ENCODE measurements around the gene SMTNL2. TPM values are rescaled to one million over a fixed set of nuclear protein-coding genes. Genes with fewer than 3 reads are reported as not detected.
A peak's percentile ranks its signal among the peaks of the same experiment; 100 is the strongest.

Gene SMTNL2
- polyA plus RNA-seq, 2 donors, result 0.53 to 1.4 TPM

GRCh38 chr17:4583206-4583605, 1.1 kb upstream of the SMTNL2 start:
- H3K4me3 ChIP-seq (ENCODE audit: low read depth in 1 of 2, low read length in 2 of 2), result no peak overlapping the region
- WGBS, 2 donors, result 75 to 77% methylated on average over 3 of the region's 3 CpGs

GRCh38 chr17:4583782-4584100, 588 bp upstream of the SMTNL2 start:
- peaks cover 5% of the 10 kb centered on the region in 2 donors for H3K4me1 ChIP-seq (ENCODE audit: control insufficient read depth in 2 of 2, insufficient read depth in 2 of 2, low read length in 1 of 2)
- peak overlapping the region; percentile 31 to 47 for H3K27ac ChIP-seq (ENCODE audit: low read depth in 2 of 2, low read length in 1 of 2)
- no peaks in the 10 kb centered on the region for H3K36me3 ChIP-seq (ENCODE audit: control insufficient read depth in 2 of 2, insufficient read depth in 2 of 2, low read length in 1 of 2)
- H3K9me3 ChIP-seq (ENCODE audit: control insufficient read depth in 2 of 2, insufficient read depth in 1 of 2, low read depth in 1 of 2, low read length in 1 of 2), result no peaks in the 10 kb centered on the region
- peak overlapping the region; percentile 40 to 48 for H3K4me3 ChIP-seq (ENCODE audit: low read depth in 1 of 2, low read length in 2 of 2)
- peaks cover 0 to 3% of the 10 kb centered on the region in 2 donors for H3K27me3 ChIP-seq (ENCODE audit: control insufficient read depth in 1 of 2, insufficient read depth in 2 of 2, low read length in 2 of 2)
- 23 to 24% methylated on average over 12 of the region's 12 CpGs for WGBS, 2 donors

More at GRCh38 chr17:4583206-4583605, 1.1 kb upstream of the SMTNL2 start:
- no peaks in the 10 kb centered on the region for H3K36me3 ChIP-seq (ENCODE audit: control insufficient read depth in 2 of 2, insufficient read depth in 2 of 2, low read length in 1 of 2)
- H3K27me3 ChIP-seq (ENCODE audit: control insufficient read depth in 1 of 2, insufficient read depth in 2 of 2, low read length in 2 of 2), result peaks cover 0 to 3% of the 10 kb centered on the region in 2 donors
- no peaks in the 10 kb centered on the region for H3K9me3 ChIP-seq (ENCODE audit: control insufficient read depth in 2 of 2, insufficient read depth in 1 of 2, low read depth in 1 of 2, low read length in 1 of 2)
- H3K4me1 ChIP-seq (ENCODE audit: control insufficient read depth in 2 of 2, insufficient read depth in 2 of 2, low read length in 1 of 2), result peaks cover 5% of the 10 kb centered on the region in 2 donors
- no peak overlapping the region for H3K27ac ChIP-seq (ENCODE audit: low read depth in 2 of 2, low read length in 1 of 2)

DNA sequence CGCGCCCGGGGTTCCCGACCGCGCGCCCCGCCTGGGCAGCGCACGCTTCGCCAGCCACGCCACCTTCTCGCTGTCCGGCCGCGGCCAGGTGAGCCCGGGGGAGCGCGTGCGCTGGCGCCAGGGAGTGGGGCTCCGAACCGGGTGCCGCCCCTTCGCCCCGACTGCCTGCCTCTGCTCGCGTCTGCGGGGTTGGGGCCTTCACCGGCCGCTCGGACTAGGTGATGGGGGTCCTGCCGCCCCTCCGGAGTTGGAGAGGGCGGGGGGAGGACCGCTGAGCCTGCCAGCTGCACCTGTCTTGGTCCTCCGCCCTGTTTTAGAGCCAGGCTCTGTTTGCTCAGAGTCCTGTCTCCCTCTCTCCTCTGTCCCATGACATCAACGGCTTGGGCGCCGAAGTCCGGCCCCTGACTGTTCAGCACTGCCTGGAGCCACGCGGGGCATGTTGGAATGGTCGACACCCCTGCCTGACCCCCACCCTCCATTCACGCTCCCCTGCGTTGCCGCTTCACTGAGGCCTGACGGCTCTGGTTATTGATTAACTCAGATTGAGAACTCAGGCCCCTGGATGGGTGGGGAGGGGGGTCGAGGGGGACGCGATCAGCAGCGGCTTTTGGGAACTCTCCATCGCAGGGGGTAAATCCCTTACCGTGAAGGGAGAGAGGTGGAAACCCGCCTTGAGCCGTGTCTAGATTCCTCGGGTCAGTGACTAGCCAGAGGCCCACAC, 748 bp downstream of the SMTNL2 start:
- no peaks in the 10 kb centered on the region for H3K36me3 ChIP-seq (ENCODE audit: control insufficient read depth in 2 of 2, insufficient read depth in 2 of 2, low read length in 1 of 2)
- WGBS, 2 donors, result 20 to 21% methylated on average over 39 to 57 of the region's 57 CpGs

DNA sequence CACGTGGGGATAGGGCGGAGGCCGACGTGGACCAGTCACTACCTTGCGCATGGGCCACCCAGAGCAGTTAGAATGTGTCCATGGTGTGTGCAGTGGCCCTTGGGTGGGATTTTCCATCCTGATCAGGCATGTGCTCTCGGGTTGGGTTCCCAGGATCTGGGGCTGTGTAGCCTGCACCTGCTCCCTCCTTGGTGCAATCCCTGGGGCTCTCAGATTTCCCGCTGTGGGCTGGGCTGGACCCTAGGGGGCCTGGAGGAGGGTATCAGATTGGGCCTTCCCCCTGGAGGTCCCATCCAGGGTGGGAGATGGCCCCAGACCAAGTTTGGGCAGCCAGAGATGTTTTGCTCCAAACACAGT, 1.3 kb downstream of the SMTNL2 start:
- WGBS, 2 donors, result 70 to 73% methylated on average over 7 of the region's 7 CpGs
- Histone ChIP-seq H3K9me3 (ENCODE audit: control insufficient read depth in 2 of 2, insufficient read depth in 1 of 2, low read depth in 1 of 2, low read length in 1 of 2) (no peaks in the 10 kb centered on the region), H3K36me3 (ENCODE audit: control insufficient read depth in 2 of 2, insufficient read depth in 2 of 2, low read length in 1 of 2) (no peaks in the 10 kb centered on the region), H3K4me1 (ENCODE audit: control insufficient read depth in 2 of 2, insufficient read depth in 2 of 2, low read length in 1 of 2) (peaks cover 5% of the 10 kb centered on the region in 2 donors), H3K27ac (ENCODE audit: low read depth in 2 of 2, low read length in 1 of 2) (peak overlapping the region; percentile 32 to 47), H3K4me3 (ENCODE audit: low read depth in 1 of 2, low read length in 2 of 2) (peak overlapping the region in 1 of 2 donors; percentile 8), H3K27me3 (ENCODE audit: control insufficient read depth in 1 of 2, insufficient read depth in 2 of 2, low read length in 2 of 2) (peaks cover 0 to 3% of the 10 kb centered on the region in 2 donors)

More for the DNA sequence above, 748 bp downstream of the SMTNL2 start:
- H3K27me3 ChIP-seq (ENCODE audit: control insufficient read depth in 1 of 2, insufficient read depth in 2 of 2, low read length in 2 of 2), result peaks cover 0 to 3% of the 10 kb centered on the region in 2 donors
- H3K4me1 ChIP-seq (ENCODE audit: control insufficient read depth in 2 of 2, insufficient read depth in 2 of 2, low read length in 1 of 2), result peaks cover 5% of the 10 kb centered on the region in 2 donors
- H3K27ac ChIP-seq (ENCODE audit: low read depth in 2 of 2, low read length in 1 of 2), result peak overlapping the region in 1 of 2 donors; percentile 47
- H3K9me3 ChIP-seq (ENCODE audit: control insufficient read depth in 2 of 2, insufficient read depth in 1 of 2, low read depth in 1 of 2, low read length in 1 of 2), result no peaks in the 10 kb centered on the region
- peak overlapping the region; percentile 40 to 42 for H3K4me3 ChIP-seq (ENCODE audit: low read depth in 1 of 2, low read length in 2 of 2)

GRCh38 chr17:4586043-4586442, 1.7 kb downstream of the SMTNL2 start:
- peaks cover 5% of the 10 kb centered on the region in 2 donors for H3K4me1 ChIP-seq (ENCODE audit: control insufficient read depth in 2 of 2, insufficient read depth in 2 of 2, low read length in 1 of 2)
- peaks cover 0 to 3% of the 10 kb centered on the region in 2 donors for H3K27me3 ChIP-seq (ENCODE audit: control insufficient read depth in 1 of 2, insufficient read depth in 2 of 2, low read length in 2 of 2)
- H3K9me3 ChIP-seq (ENCODE audit: control insufficient read depth in 2 of 2, insufficient read depth in 1 of 2, low read depth in 1 of 2, low read length in 1 of 2), result no peaks in the 10 kb centered on the region
- no peaks in the 10 kb centered on the region for H3K36me3 ChIP-seq (ENCODE audit: control insufficient read depth in 2 of 2, insufficient read depth in 2 of 2, low read length in 1 of 2)
- H3K27ac ChIP-seq (ENCODE audit: low read depth in 2 of 2, low read length in 1 of 2), result peak overlapping the region in 1 of 2 donors; percentile 32
- no peak overlapping the region for H3K4me3 ChIP-seq (ENCODE audit: low read depth in 1 of 2, low read length in 2 of 2)
- 81 to 84% methylated on average over 9 of the region's 9 CpGs for WGBS, 2 donors

DNA sequence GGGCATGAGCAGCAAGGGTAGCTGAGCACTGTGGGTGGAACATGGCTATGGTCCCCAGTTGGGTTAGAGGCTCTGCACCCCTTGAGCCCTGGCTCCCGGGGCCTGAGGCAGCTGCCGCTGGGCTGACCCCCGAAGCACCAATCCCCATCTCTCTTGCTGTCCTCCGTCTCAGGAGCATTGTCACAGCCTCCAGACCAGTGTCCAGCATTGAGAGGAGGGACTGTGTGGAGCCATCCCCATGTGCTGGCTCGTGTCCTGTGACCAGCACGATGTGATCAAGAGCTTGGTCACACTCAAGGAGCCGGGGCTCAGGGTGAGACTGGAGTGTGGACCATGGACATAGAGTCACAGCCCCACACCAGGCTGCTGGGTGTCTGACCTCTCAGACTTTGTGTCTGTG, 2.9 kb downstream of the SMTNL2 start:
- WGBS, 2 donors, result 89 to 91% methylated on average over 4 to 7 of the region's 7 CpGs
- Histone ChIP-seq H3K27ac (ENCODE audit: low read depth in 2 of 2, low read length in 1 of 2) (peak overlapping the region in 1 of 2 donors; percentile 11), H3K4me1 (ENCODE audit: control insufficient read depth in 2 of 2, insufficient read depth in 2 of 2, low read length in 1 of 2) (peaks cover 5% of the 10 kb centered on the region in 2 donors), H3K9me3 (ENCODE audit: control insufficient read depth in 2 of 2, insufficient read depth in 1 of 2, low read depth in 1 of 2, low read length in 1 of 2) (no peaks in the 10 kb centered on the region), H3K36me3 (ENCODE audit: control insufficient read depth in 2 of 2, insufficient read depth in 2 of 2, low read length in 1 of 2) (no peaks in the 10 kb centered on the region), H3K4me3 (ENCODE audit: low read depth in 1 of 2, low read length in 2 of 2) (no peak overlapping the region), H3K27me3 (ENCODE audit: control insufficient read depth in 1 of 2, insufficient read depth in 2 of 2, low read length in 2 of 2) (peaks cover 0 to 3% of the 10 kb centered on the region in 2 donors)

- H3K27ac ChIP-seq (ENCODE audit: low read depth in 2 of 2, low read length in 1 of 2), result no peak overlapping the region
- 75 to 78% methylated on average over 9 of the region's 9 CpGs for WGBS, 2 donors
These were observed 3.5 kb downstream of the SMTNL2 start for GRCh38 chr17:4587803-4588202.

GRCh38 chr17:4588391-4588790, 4.1 kb downstream of the SMTNL2 start:
- no peaks in the 10 kb centered on the region for H3K9me3 ChIP-seq (ENCODE audit: control insufficient read depth in 2 of 2, insufficient read depth in 1 of 2, low read depth in 1 of 2, low read length in 1 of 2)

More at GRCh38 chr17:4587803-4588202, 3.5 kb downstream of the SMTNL2 start:
- Histone ChIP-seq H3K9me3 (ENCODE audit: control insufficient read depth in 2 of 2, insufficient read depth in 1 of 2, low read depth in 1 of 2, low read length in 1 of 2) (no peaks in the 10 kb centered on the region), H3K27me3 (ENCODE audit: control insufficient read depth in 1 of 2, insufficient read depth in 2 of 2, low read length in 2 of 2) (peaks cover 0 to 3% of the 10 kb centered on the region in 2 donors), H3K36me3 (ENCODE audit: control insufficient read depth in 2 of 2, insufficient read depth in 2 of 2, low read length in 1 of 2) (no peaks in the 10 kb centered on the region), H3K4me1 (ENCODE audit: control insufficient read depth in 2 of 2, insufficient read depth in 2 of 2, low read length in 1 of 2) (peaks cover 5% of the 10 kb centered on the region in 2 donors), H3K4me3 (ENCODE audit: low read depth in 1 of 2, low read length in 2 of 2) (no peak overlapping the region)

DNA sequence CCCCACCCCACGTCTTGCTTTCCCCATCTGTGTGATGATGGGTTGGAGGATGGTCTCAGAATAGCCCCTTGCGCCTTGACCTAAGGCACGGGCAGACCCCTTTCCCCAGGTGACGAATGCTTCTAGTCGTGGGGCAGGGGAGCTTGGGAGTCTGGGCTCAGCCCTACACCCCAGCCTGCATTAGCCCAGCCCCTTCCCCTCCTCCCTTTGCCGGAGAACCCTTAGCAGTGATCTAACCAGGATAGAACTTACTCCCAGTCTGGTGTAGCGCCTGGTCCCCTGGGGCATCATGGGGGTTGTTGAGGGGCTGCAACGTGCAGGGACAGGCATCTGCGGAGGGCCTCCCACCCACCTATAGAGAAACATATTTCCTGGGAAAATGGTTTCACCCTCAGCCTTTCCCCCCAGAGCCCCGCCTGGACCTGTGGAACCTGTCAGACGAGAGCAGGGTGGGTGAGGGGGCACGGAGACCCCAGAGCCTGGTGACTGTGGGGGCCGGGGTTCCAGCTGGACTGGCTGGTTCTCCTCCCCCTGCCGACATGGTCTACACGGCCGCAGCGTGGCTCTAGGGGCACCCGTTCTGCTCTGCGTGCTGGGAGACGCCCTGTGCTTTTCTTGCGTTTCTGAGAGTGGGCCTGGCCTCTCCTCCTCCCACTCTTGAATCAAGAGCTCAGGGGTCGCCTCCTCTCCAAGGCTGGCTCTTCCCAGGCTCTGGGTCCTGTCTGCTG, 4.7 kb downstream of the SMTNL2 start:
- H3K4me3 ChIP-seq (ENCODE audit: low read depth in 1 of 2, low read length in 2 of 2), result no peak overlapping the region
- no peak overlapping the region for H3K27ac ChIP-seq (ENCODE audit: low read depth in 2 of 2, low read length in 1 of 2)
- H3K36me3 ChIP-seq (ENCODE audit: control insufficient read depth in 2 of 2, insufficient read depth in 2 of 2, low read length in 1 of 2), result no peaks in the 10 kb centered on the region
- peaks cover 1 to 5% of the 10 kb centered on the region in 2 donors for H3K4me1 ChIP-seq (ENCODE audit: control insufficient read depth in 2 of 2, insufficient read depth in 2 of 2, low read length in 1 of 2)
- 57 to 59% methylated on average over 21 to 22 of the region's 22 CpGs for WGBS, 2 donors
- no peaks in the 10 kb centered on the region for H3K9me3 ChIP-seq (ENCODE audit: control insufficient read depth in 2 of 2, insufficient read depth in 1 of 2, low read depth in 1 of 2, low read length in 1 of 2)
- peaks cover 0 to 3% of the 10 kb centered on the region in 2 donors for H3K27me3 ChIP-seq (ENCODE audit: control insufficient read depth in 1 of 2, insufficient read depth in 2 of 2, low read length in 2 of 2)

More at GRCh38 chr17:4588391-4588790, 4.1 kb downstream of the SMTNL2 start:
- Histone ChIP-seq H3K27ac (ENCODE audit: low read depth in 2 of 2, low read length in 1 of 2) (no peak overlapping the region), H3K27me3 (ENCODE audit: control insufficient read depth in 1 of 2, insufficient read depth in 2 of 2, low read length in 2 of 2) (peaks cover 0 to 3% of the 10 kb centered on the region in 2 donors), H3K4me3 (ENCODE audit: low read depth in 1 of 2, low read length in 2 of 2) (no peak overlapping the region), H3K36me3 (ENCODE audit: control insufficient read depth in 2 of 2, insufficient read depth in 2 of 2, low read length in 1 of 2) (no peaks in the 10 kb centered on the region), H3K4me1 (ENCODE audit: control insufficient read depth in 2 of 2, insufficient read depth in 2 of 2, low read length in 1 of 2) (peaks cover 5% of the 10 kb centered on the region in 2 donors)
- WGBS, 2 donors, result 77 to 79% methylated on average over 11 of the region's 11 CpGs
